Keratinocyte (primary cell): ENCODE measurements around the gene KIF13A.

Experiments used
- CTCF ChIP-seq, 3 experiments: IDR thresholded peaks in 1 of 3; conservative IDR thresholded peaks in 1 of 3; optimal IDR thresholded peaks in 1 of 3; 2 replicates in 2 of 3; 3 replicates in 1 of 3; pipeline versions ENCODE3 to v1.5.1; 2011; ENCODE audit warnings: low read length in 3 of 3, mild to moderate bottlenecking in 3 of 3, moderate library complexity in 2 of 3, control low read depth in 1 of 3, inconsistent platforms in 1 of 3; ENCODE audit not compliant: insufficient read depth in 2 of 3; ENCODE audit errors: extremely low read depth in 1 of 3
- EZH2 ChIP-seq: IDR thresholded peaks from one replicate; pipeline ENCODE4 v1.6.1; 2012; ENCODE audit warnings: inconsistent platforms, mild to moderate bottlenecking, low read length, moderate library complexity

- TF ChIP-seq CTCF (optimal IDR thresholded peaks at IDR 0.05 in 1 of 3, IDR thresholded peaks at IDR 0.05 in 1 of 3, conservative IDR thresholded peaks at IDR 0.05 in 1 of 3; ENCODE audit: extremely low read depth in 1 of 3, insufficient read depth in 2 of 3, low read length in 3 of 3) (no peak), EZH2 (no peak)
These were observed 136.3 kb downstream of the KIF13A start for GRCh38 chr6:17851001-17851719.
